Kidney (tissue), 14 donors: ENCODE measurements around the gene B4GALT6. TPM values are rescaled to one million over a fixed set of nuclear protein-coding genes. Genes with fewer than 3 reads are reported as not detected.

Source experiments
- DNase-seq, 5 donors: peaks; one replicate each; pipeline ENCODE4 v3.0.0-alpha.2; 2013 to 2020
- FAIRE-seq: peaks from 2 replicates; lab custom pipeline; 2012; peaks lifted over from hg19 to GRCh38; lab: Jason Lieb, UNC
- H3K27ac ChIP-seq, 2 donors: one replicate each; pipeline ENCODE4 v1.7.0; 2013; ENCODE audit warnings: low read depth in 2 of 2, low read length in 2 of 2, inconsistent platforms in 1 of 2
- H3K27me3 ChIP-seq: one replicate; pipeline ENCODE4 v1.7.1; 2013; ENCODE audit warnings: low read length, inconsistent platforms; ENCODE audit not compliant: control insufficient read depth, insufficient read depth
- H3K36me3 ChIP-seq, 3 donors: one replicate each; pipeline versions ENCODE4 v1.7.0 to v1.7.1; 2013; ENCODE audit warnings: low read length in 3 of 3, control low read depth in 1 of 3, inconsistent platforms in 1 of 3; ENCODE audit not compliant: insufficient read depth in 3 of 3, control insufficient read depth in 2 of 3
- H3K4me1 ChIP-seq, 3 donors: one replicate each; pipeline versions ENCODE4 v1.7.0 to v1.7.1; 2013; ENCODE audit warnings: low read length in 3 of 3, inconsistent platforms in 1 of 3, low read depth in 1 of 3; ENCODE audit not compliant: control insufficient read depth in 2 of 3, insufficient read depth in 2 of 3
- H3K4me3 ChIP-seq, 3 donors: one replicate each; pipeline versions ENCODE4 v1.7.0 to v1.8.1; 2013; ENCODE audit warnings: low read length in 3 of 3, control low read depth in 1 of 3, inconsistent platforms in 1 of 3
- H3K9ac ChIP-seq, 3 donors: one replicate each; pipeline versions ENCODE4 v1.7.0 to v1.7.1; 2013; ENCODE audit warnings: low read length in 3 of 3, control low read depth in 1 of 3, inconsistent platforms in 1 of 3
- H3K9me3 ChIP-seq, 3 donors: one replicate each; pipeline versions ENCODE4 v1.7.0 to v1.7.1; 2013; ENCODE audit warnings: low read length in 3 of 3, control low read depth in 1 of 3, inconsistent platforms in 1 of 3; ENCODE audit not compliant: control insufficient read depth in 2 of 3, insufficient read depth in 1 of 3
- CTCF ChIP-seq: IDR thresholded peaks from 3 replicates; pipeline ENCODE4 v1.5.1; 2012; ENCODE audit warnings: mild to moderate bottlenecking, moderate library complexity, borderline replicate concordance; ENCODE audit not compliant: insufficient read depth; ENCODE audit errors: extremely low read depth
- intact Hi-C: fragments of 100-400 bp; cut with DNase I; formaldehyde crosslinking; loops from one replicate; pipeline ENCODE4 v1.11.1; 2022
- polyA plus RNA-seq: library from polyadenylated mRNA; stranded (reverse); fragments of 350-450 nt; fragmentation: Illumina TruSeq; extraction: RNeasy Lipid Tissue Mini Kit (QIAGEN cat#74804); gene quantifications from one replicate; pipeline ENCODE4 v1.2.3, GENCODE V29; 2014; ENCODE audit warnings: low read depth, low replicate concordance; ENCODE audit not compliant: insufficient read depth
- total RNA-seq: library from RNA; stranded (reverse); fragmentation: NEBNext Ultra II Directional; extraction: Animal tissue kit (Norgen Biotek cat#: 25700); gene quantifications from one replicate; pipeline ENCODE4 v1.2.1, GENCODE V29; 2021
- donor health status: control.
- donor health status: control.
- donor health status: control.
- donor health status: control.
- donor health status: control.
- donor health status: DM: yes; HTN: yes; CAD: no.
- donor health status: Normal renal cell carcinoma (clear cell type).

Gene B4GALT6
- total and polyA plus RNA-seq, 2 donors from 2014 or later, result 2.1 to 4.2 TPM

- no peaks in the 10 kb centered on the region for H3K27me3 ChIP-seq
- DNase-seq, result no peak
- no peaks in the 10 kb centered on the region for H3K36me3 ChIP-seq
- TF ChIP-seq CTCF, result no peak
- H3K4me3 ChIP-seq, result no peak overlapping the region
- intact Hi-C loops, result no loop called here
- no peak overlapping the region for H3K27ac ChIP-seq
- H3K4me1 ChIP-seq, result no peaks in the 10 kb centered on the region
- no peak for FAIRE-seq
- H3K9me3 ChIP-seq, result no peaks in the 10 kb centered on the region
- no peak overlapping the region for H3K9ac ChIP-seq
These were observed 22.4 kb downstream of the B4GALT6 start for GRCh38 chr18:31661965-31662364.

DNA sequence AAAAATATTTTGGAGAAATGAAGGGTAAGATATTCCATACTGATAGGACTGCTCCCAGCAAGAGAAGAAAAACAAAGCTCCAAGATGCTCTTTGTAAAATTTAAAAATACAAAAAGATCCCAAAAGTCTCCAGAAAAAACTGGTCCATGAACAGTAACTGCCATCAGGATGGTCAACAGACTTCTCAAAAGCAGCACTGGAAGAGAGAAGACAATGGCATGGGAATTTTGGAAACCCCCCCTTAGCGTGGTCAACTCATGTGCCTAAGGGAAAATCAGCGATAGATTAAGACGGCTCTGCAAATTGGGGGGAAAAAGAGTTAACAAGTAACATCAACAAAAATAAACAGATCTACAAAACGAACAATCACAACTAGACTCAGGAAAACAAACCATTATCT is 23.6 kb downstream of the B4GALT6 start:
- no peak for TF ChIP-seq CTCF
- DNase-seq (no peak), FAIRE-seq (no peak)
- Histone ChIP-seq H3K9ac (no peak overlapping the region), H3K27ac (no peak overlapping the region), H3K4me1 (no peaks in the 10 kb centered on the region), H3K36me3 (no peaks in the 10 kb centered on the region), H3K4me3 (no peak overlapping the region), H3K9me3 (no peaks in the 10 kb centered on the region), H3K27me3 (no peaks in the 10 kb centered on the region)
- intact Hi-C loops, result no loop called here

GRCh38 chr18:31659576-31660177 is 24.7 kb downstream of the B4GALT6 start:
- DNase-seq, result no peak
- TF ChIP-seq CTCF, result no peak
- H3K36me3 ChIP-seq, result no peaks in the 10 kb centered on the region
- no peak overlapping the region for H3K27ac ChIP-seq
- no peak overlapping the region for H3K4me3 ChIP-seq
- intact Hi-C loops, result no loop called here
- no peaks in the 10 kb centered on the region for H3K27me3 ChIP-seq
- H3K9me3 ChIP-seq, result no peaks in the 10 kb centered on the region
- H3K9ac ChIP-seq, result no peak overlapping the region
- H3K4me1 ChIP-seq, result no peaks in the 10 kb centered on the region
- FAIRE-seq, result no peak
